EL (cell line): Measurements from ENCODE around the gene STK10.
A peak's percentile ranks its signal among the peaks of the same experiment; 100 is the strongest.

Experiments
- DNase-seq: peaks from one replicate; pipeline ENCODE4 v3.0.0-alpha.2; 2016

The STK10 gene

GRCh38 chr5:172188893-172189692 lies 1.1 kb upstream of the STK10 start:
- DNase-seq = no peak

GRCh38 chr5:172187118-172188032 lies 649 bp downstream of the STK10 start:
- peak; percentile 91 for DNase-seq

DNA sequence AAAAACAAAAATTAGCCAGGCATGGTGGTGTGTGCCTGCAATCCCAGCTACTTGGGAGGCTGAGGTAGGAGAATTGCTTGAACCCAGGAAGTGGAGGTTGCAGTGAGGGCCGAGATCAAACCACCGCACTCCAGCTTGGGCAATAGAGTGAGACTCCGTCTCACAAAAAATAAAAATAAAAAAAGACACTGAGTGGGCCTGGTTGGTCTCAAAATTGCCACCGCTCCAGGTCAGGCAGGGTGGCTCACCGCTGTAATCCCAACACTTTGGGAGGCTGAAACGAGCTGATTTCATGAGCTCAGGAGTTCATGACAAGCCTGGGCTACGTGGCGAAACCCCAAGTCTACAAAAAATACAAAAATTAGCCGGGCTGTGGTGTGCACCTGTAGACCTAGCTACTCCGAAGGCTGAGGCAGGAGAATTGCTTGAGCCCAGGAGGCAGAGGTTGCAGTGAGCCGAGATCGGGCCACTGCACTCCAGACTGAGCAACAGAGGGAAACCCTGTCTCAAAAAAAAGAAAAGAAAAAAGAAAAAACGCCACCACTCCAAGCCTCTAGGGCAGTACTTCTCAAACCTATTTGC lies 1.8 kb downstream of the STK10 start:
- no peak for DNase-seq

GRCh38 chr5:172185096-172185461 lies 2.9 kb downstream of the STK10 start:
- DNase-seq = no peak

DNA sequence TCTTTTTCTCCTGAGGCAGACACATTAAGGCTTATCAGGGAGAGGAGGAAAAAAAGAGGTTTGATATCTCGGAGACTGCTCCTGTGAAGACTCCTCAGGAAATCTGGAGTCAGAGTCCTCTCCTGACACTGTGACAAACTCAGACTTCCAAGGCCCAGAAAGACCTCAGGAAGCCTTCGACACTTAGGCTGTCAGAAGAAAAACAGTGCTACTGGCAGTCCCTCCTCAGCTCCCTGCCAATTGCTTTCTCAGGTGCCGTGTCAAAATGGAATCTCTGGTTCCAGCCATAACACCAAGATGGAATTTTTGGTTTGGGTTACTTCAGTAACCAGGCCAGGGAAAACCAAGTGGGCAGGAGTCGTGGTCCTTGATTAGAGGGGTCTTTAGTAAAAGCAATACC lies 4.1 kb downstream of the STK10 start:
- no peak for DNase-seq

- no peak for DNase-seq
These were observed 5.7 kb downstream of the STK10 start for GRCh38 chr5:172182291-172182690.

DNA sequence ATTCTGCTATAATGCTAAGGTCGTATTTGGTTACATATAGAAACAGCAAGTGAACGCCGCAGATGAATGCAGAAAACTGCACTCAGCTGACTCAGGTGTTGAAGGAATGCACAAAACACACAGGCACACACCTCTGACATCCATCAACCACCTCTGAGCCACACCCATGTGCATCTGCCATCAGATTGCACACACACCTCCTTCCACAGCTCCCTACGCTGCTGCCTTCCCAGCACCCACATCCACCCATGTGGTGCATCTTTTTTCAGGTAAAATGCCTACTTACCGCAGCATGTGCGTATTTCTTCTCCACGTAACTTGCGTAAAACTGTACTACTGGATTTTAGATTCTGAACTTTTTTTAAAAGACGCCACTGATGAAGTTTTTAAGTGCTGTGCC lies 7.1 kb downstream of the STK10 start:
- DNase-seq = no peak

DNA sequence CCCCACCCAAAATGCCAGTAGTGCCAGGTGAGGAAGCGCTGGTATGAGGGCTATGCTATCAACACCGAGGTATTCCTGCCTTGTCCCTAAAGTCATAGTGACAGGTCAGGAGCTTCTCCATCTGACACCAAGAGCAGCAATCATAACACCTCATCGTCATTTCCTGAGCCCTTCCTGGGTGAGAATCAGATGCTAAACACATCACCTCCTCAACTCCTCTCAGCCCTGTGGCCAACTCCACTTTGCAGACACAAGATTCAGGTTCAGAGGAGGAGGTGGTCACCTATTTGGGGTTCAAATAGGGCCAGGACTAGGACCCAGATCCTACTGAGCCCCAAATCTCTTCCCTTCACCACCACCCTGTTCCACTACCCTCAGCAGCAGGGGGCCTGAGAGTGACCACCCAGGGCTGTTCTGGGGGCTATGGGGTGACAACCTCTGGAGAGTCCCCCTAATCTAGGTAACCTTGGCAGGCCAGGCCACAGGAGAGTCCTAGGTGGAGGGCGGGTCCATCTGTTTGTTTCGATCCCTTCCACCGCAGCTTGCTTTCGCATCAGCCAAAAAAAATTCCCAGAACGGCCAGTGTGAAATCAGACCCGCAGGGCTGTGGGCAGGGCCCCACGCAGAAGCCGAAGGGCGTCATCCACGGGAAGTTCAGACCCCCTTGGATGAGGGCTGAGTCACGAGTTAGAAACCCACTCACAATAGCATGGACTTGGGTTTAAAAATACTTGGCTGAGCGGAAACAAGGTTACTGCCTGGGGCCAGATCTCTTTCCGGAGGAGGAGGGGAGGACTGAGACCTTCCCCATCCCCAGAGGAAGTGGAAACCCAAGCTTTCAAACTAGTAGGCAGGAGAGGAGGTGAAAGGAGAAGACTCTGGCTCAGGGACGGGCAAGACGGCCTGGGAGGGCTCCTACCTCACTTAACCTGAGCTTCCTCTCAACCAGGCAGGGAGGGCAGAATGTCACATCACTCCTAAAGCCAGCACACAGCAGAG lies 8.7 kb downstream of the STK10 start:
- DNase-seq = peak; percentile 51

DNA sequence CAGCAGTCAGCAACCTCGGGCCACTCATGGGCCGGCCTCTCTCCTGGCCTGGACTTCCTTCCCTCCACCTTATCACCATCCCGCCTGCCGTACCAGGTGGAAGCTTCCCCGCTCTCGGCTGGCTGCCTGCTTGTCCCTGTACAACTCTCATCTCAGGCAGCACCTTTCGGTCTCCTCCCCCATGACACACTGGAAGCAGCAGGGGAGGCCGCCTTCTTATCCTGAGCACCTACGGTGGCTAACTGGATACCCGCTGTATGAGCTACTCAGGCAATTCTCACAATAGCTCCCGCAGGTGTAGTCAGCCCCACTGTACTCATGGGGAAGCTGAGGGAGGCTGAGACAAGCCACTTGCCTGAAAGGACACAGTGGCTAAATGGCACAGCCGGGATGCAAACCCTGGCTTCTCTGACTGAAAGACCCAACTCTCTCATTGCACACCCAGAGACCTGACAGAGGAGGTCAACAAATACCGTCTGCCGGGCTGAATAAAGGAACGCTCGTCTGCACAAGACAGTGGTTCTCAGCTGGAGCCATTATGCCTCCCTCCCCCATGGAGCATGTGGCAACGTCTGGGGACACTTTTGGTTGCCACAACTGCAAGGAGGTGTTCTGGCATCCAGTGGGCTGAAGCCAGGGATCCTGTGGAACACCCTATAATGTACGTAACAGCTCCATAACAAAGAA lies 9.6 kb downstream of the STK10 start:
- no peak for DNase-seq

DNA sequence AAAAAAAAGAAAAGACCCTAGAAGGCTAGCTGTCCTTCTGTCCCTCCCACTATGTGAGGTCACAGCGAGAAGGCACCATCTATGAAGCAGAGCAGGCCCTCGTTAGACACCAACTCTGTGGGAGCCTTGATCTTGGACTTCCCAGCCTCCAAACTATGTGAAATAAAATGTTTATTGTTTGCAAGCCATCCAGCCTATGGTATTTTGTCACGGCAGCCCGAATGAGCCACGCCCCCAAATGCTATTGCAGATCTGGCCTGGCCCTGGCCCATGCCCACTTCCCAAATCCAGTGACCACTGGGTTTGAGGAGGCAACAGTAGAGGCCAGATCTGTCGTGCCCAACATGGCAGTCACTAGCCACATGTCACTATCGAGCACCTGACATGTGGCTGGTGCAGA lies 10.8 kb downstream of the STK10 start:
- DNase-seq = no peak

DNA sequence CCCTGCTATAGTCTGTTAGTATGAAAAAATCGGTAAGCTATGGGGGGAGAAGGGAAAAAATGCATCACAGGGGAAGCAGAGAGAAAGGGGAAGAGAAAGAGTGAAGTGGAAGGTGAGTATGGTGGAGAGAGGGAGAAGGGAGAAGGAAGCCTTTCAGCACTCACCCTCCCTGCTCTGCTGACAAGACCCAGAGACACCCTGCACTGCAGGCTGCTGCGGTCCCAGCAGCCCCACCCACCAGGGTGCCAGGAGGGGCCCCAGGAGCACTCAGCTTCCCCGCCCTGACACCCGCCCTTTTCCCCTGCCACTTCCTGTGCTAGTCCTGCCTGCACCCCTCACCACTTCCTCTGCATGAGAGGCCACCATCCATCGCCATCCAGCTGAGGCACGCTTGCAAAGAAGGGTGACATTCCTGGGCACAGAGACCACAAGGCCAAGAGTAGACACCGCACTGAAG lies 12.7 kb downstream of the STK10 start:
- DNase-seq = peak; percentile 21

- DNase-seq = peak; percentile 90
These were observed 14.4 kb downstream of the STK10 start for GRCh38 chr5:172173564-172174153.

- peak; percentile 54 for DNase-seq
These were observed 15.0 kb downstream of the STK10 start for GRCh38 chr5:172172912-172173563.

GRCh38 chr5:172171118-172171517 lies 16.9 kb downstream of the STK10 start:
- DNase-seq = no peak

DNA sequence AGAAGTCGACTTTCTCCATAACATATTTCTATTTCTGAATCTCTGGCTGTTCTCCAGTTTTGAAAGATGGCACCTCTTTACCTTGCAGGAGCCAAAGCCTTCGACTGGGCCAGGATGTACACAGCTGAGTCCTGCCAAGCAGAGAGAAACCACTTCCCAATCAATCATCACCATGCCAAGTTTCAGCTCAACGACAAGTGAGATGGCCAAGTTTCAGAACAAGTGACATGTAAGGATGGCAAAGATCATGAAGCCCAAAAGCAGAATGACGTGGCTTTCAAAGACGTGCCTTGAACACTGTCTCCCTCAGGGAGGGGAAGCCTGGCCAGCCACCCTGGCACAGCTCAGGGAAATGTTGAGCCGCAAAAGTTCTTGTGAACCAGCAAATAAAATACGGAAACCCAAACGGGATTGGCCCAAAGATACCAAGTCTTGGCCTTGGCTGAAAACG lies 17.7 kb downstream of the STK10 start:
- DNase-seq = no peak

GRCh38 chr5:172169216-172169615 lies 18.8 kb downstream of the STK10 start:
- no peak for DNase-seq

GRCh38 chr5:172168311-172168710 lies 19.7 kb downstream of the STK10 start:
- no peak for DNase-seq

DNA sequence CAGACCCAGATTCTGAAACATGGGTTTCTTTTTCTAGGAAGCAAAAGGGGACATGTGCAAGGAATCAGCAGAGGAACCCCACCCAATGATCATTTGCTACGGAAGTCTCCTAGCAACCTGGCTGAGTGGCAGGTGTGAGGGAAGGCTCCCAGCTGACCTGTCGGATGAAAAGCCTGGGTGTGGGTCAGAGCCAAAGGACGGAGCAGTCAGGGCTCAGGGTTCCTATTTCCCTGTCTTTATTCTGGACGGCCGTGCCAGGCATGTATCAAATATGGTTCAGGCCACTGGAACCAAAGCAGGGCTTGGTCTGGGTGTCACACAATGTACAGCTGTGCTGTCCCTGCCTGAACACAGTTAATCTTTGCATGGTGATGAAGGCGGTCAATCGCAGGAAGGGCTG lies 20.1 kb downstream of the STK10 start:
- no peak for DNase-seq

DNA sequence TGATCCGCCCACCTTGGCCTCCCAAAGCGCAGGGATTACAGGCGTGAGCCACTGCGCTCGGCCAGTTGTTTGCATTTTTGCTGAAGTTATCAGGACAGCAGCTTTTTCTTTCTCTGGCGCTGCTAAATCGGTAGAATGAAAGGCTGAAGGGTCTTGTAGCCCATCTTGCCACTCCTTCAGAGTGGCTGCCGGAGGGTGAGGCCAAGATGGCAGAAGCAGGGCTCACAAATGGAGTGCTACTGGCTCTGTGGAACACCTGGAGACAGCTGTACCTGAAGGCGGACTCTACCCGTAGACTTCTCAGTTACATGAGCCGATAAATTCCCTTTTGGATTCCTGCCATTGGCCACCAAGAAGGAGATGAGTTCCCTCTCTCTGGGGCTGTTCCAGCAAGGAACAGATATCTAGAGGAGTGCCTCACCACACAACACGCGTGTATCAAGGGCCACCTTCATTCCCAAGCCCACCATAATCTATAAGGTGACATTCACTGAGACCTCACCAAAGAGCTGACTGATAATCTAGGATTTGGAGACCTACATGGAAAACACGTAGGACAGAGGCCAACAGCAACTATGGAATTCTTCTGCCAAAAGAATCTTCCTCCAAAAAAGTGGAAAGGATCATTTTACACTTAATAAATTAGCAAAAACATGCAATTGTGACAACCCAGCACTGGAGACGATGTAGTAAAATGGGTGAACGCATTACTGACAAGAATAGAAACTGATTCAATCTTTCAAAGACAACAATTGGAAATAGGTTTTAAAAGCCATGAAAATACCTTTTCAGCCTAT lies 21.8 kb downstream of the STK10 start:
- DNase-seq = no peak

DNA sequence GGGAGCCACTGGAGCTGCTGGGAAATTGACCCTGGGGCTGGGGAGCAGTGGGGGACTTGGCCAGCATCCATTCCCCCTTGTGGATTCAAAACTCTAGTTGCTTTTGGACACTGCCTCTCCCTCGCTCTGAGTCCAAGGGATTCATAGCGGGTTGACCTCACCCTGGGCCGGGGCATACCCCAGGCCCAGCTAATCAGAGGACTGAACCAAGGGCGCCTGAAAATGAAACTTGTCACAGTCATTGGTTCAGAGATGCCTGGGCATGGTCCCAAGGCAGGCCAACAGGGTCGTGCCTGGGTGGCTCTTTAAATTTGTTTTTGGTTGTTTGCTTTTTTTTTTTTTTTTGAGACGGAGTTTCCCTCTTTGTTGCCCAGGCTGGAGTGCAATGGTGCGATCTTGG lies 22.6 kb downstream of the STK10 start:
- no peak for DNase-seq
